ENCODE results near the gene SERPINA1. TPM values are rescaled to one million over a fixed set of nuclear protein-coding genes. Genes with fewer than 3 reads are reported as not detected.

The SERPINA1 gene
- total and polyA plus RNA-seq, 10 of the 15 experiments (the other 5 are each of a cell fraction or from before 2014, with no cell fraction given), result 0.16 to 6.6 (median 0.53) TPM

DNA sequence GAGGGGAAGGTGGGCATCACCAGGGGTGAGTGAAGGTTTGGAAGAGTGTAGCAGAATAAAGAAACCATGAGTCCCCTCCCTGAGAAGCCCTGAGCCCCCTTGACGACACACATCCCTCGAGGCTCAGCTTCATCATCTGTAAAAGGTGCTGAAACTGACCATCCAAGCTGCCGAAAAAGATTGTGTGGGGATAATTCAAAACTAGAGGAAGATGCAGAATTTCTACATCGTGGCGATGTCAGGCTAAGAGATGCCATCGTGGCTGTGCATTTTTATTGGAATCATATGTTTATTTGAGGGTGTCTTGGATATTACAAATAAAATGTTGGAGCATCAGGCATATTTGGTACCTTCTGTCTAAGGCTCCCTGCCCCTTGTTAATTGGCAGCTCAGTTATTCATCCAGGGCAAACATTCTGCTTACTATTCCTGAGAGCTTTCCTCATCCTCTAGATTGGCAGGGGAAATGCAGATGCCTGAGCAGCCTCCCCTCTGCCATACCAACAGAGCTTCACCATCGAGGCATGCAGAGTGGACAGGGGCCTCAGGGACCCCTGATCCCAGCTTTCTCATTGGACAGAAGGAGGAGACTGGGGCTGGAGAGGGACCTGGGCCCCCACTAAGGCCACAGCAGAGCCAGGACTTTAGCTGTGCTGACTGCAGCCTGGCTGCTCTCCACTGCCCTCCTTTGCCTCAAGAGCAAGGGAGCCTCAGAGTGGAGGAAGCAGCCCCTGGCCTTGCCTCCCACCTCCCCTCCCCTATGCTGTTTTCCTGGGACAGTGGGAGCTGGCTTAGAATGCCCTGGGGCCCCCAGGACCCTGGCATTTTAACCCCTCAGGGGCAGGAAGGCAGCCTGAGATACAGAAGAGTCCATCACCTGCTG lies 7.0 kb downstream of the SERPINA1 start:
- RAD21 ChIA-PET (ENCODE audit: unreplicated experiment), result no interaction called here
- Histone ChIP-seq H3K4me1 (ENCODE audit: control insufficient read depth, insufficient read depth, low read length) (no peaks in the 10 kb centered on the region), H3K27ac (ENCODE audit: control insufficient read depth, insufficient read depth) (no peak overlapping the region), H2AFZ (ENCODE audit: control insufficient read depth, low read depth, low read length) (no peak overlapping the region), H4K20me1 (ENCODE audit: control insufficient read depth, insufficient read depth) (no peaks in the 10 kb centered on the region), H3K79me2 (ENCODE audit: control insufficient read depth, insufficient read depth, low read length) (no peaks in the 10 kb centered on the region), H3K9me3 (replicated peaks; ENCODE audit: control insufficient read depth, insufficient read depth, low read length) (no peaks in the 10 kb centered on the region), H3K4me2 (ENCODE audit: control insufficient read depth, insufficient read depth) (no peak overlapping the region), H3K27me3 (replicated peaks in 1 of 2; ENCODE audit: control insufficient read depth in 2 of 2, insufficient read depth in 2 of 2, low read length in 1 of 2) (no peaks in the 10 kb centered on the region), H3K4me3 (no peak overlapping the region), H3K9ac (ENCODE audit: control insufficient read depth, insufficient read depth, low read length) (no peak overlapping the region), H3K36me3 (ENCODE audit: control insufficient read depth in 2 of 2, insufficient read depth in 2 of 2, low read length in 1 of 2) (no peaks in the 10 kb centered on the region)
- 26% methylated on average over 7 of the region's 7 CpGs for WGBS (ENCODE audit: insufficient coverage, insufficient replicate concordance, low lambda C conversion rate, missing lambda C conversion rate)
- in situ Hi-C loops (cut with MboI), result no loop called here
- CTCF ChIA-PET, result no interaction called here
- POLR2A ChIA-PET, result no interaction called here
- DNase-seq (ENCODE audit: low read depth, low spot score) (no peak), ATAC-seq (no peak), FAIRE-seq (no peak)
- TF ChIP-seq ZNF384 (IDR thresholded peaks at IDR 0.05; ENCODE audit: borderline replicate concordance, low read depth, low read length), result no peak
- intact Hi-C loops (cut with micrococcal nuclease; ENCODE audit: unreplicated experiment), result no loop called here
- SMC1A ChIA-PET (ENCODE audit: uncharacterized antibody, unreplicated experiment), result no interaction called here
- BruUV-seq (replicated peaks), result no TSS peak

- no peak overlapping the region for H3K9ac ChIP-seq (ENCODE audit: control insufficient read depth, insufficient read depth, low read length)
- H3K9me3 ChIP-seq (replicated peaks; ENCODE audit: control insufficient read depth, insufficient read depth, low read length), result no peaks in the 10 kb centered on the region
- ChIA-PET RAD21 (ENCODE audit: unreplicated experiment) (no interaction called here), POLR2A (no interaction called here), SMC1A (ENCODE audit: uncharacterized antibody, unreplicated experiment) (no interaction called here), CTCF (no interaction called here)
- no peaks in the 10 kb centered on the region for H3K79me2 ChIP-seq (ENCODE audit: control insufficient read depth, insufficient read depth, low read length)
- intact Hi-C loops (cut with micrococcal nuclease; ENCODE audit: unreplicated experiment), result loop anchor here (1.0 kb wide), 1 partner anchor 16 kb away; no protein-coding TSS in a partner anchor
- H3K4me2 ChIP-seq (ENCODE audit: control insufficient read depth, insufficient read depth), result no peak overlapping the region
- TF ChIP-seq PML (IDR thresholded peaks at IDR 0.05; ENCODE audit: low read length) (no peak), ELK1 (IDR thresholded peaks at IDR 0.05; ENCODE audit: low read depth, low read length) (no peak), NBN (IDR thresholded peaks at IDR 0.05) (no peak), ZBED1 (IDR thresholded peaks at IDR 0.05; ENCODE audit: borderline replicate concordance) (no peak), FOXM1 (IDR thresholded peaks at IDR 0.05; ENCODE audit: low read depth, low read length) (no peak), FOS (IDR thresholded peaks at IDR 0.05; ENCODE audit: borderline replicate concordance, extremely low read depth, insufficient read length) (no peak), NR2F1 (conservative IDR thresholded peaks at IDR 0.05) (no peak)
- TF ChIP-seq, protein P1, sequence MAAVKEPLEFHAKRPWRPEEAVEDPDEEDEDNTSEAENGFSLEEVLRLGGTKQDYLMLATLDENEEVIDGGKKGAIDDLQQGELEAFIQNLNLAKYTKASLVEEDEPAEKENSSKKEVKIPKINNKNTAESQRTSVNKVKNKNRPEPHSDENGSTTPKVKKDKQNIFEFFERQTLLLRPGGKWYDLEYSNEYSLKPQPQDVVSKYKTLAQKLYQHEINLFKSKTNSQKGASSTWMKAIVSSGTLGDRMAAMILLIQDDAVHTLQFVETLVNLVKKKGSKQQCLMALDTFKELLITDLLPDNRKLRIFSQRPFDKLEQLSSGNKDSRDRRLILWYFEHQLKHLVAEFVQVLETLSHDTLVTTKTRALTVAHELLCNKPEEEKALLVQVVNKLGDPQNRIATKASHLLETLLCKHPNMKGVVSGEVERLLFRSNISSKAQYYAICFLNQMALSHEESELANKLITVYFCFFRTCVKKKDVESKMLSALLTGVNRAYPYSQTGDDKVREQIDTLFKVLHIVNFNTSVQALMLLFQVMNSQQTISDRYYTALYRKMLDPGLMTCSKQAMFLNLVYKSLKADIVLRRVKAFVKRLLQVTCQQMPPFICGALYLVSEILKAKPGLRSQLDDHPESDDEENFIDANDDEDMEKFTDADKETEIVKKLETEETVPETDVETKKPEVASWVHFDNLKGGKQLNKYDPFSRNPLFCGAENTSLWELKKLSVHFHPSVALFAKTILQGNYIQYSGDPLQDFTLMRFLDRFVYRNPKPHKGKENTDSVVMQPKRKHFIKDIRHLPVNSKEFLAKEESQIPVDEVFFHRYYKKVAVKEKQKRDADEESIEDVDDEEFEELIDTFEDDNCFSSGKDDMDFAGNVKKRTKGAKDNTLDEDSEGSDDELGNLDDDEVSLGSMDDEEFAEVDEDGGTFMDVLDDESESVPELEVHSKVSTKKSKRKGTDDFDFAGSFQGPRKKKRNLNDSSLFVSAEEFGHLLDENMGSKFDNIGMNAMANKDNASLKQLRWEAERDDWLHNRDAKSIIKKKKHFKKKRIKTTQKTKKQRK (IDR thresholded peaks at IDR 0.05; ENCODE audit: low read depth, low read length), result no peak
- DNase-seq (ENCODE audit: low read depth, low spot score), result no peak
- H3K4me3 ChIP-seq, result no peak overlapping the region
- no TSS peak for BruUV-seq (replicated peaks)
- H3K27ac ChIP-seq (ENCODE audit: control insufficient read depth, insufficient read depth), result no peak overlapping the region
- in situ Hi-C loops (cut with MboI), result no loop called here
- no peaks in the 10 kb centered on the region for H3K4me1 ChIP-seq (ENCODE audit: control insufficient read depth, insufficient read depth, low read length)
- H4K20me1 ChIP-seq (ENCODE audit: control insufficient read depth, insufficient read depth), result no peaks in the 10 kb centered on the region
- no peak for ATAC-seq
- no peak for FAIRE-seq
- no peaks in the 10 kb centered on the region for H3K27me3 ChIP-seq (replicated peaks in 1 of 2; ENCODE audit: control insufficient read depth in 2 of 2, insufficient read depth in 2 of 2, low read length in 1 of 2)
- 18% methylated on average over 16 of the region's 16 CpGs for WGBS (ENCODE audit: insufficient coverage, insufficient replicate concordance, low lambda C conversion rate, missing lambda C conversion rate)
- H3K36me3 ChIP-seq (ENCODE audit: control insufficient read depth in 2 of 2, insufficient read depth in 2 of 2, low read length in 1 of 2), result no peaks in the 10 kb centered on the region
- no peak overlapping the region for H2AFZ ChIP-seq (ENCODE audit: control insufficient read depth, low read depth, low read length)
Observed at GRCh38 chr14:94380225-94381148, 7.9 kb downstream of the SERPINA1 start.
